Ishikawa (cell line): ENCODE measurements around the gene SERTAD3.
A peak's percentile ranks its signal among the peaks of the same experiment; 100 is the strongest.

Experiments
- CEBPB ChIP-seq: IDR thresholded peaks from 2 replicates; pipeline ENCODE4 v1.6.1; 2012
- CREB1 ChIP-seq: IDR thresholded peaks from 2 replicates; pipeline ENCODE4 v1.6.1; 2012; ENCODE audit warnings: low read depth
- EGR1 ChIP-seq: IDR thresholded peaks from 2 replicates; pipeline ENCODE4 v1.6.1; 2012
- EP300 ChIP-seq: IDR thresholded peaks from 2 replicates; pipeline ENCODE4 v1.6.1; 2012; ENCODE audit warnings: borderline replicate concordance
- FOXM1 ChIP-seq: IDR thresholded peaks from 2 replicates; pipeline ENCODE4 v1.6.1; 2012; ENCODE audit warnings: low read depth, borderline replicate concordance
- MAX ChIP-seq: IDR thresholded peaks from 2 replicates; pipeline ENCODE4 v1.6.1; 2012
- NFIC ChIP-seq: IDR thresholded peaks from 2 replicates; pipeline ENCODE4 v1.6.1; 2012
- RAD21 ChIP-seq: IDR thresholded peaks from 2 replicates; pipeline ENCODE4 v1.6.1; 2012; ENCODE audit warnings: low read depth
- REST ChIP-seq: IDR thresholded peaks from 2 replicates; pipeline ENCODE4 v1.6.1; 2012; ENCODE audit warnings: low read depth, mild to moderate bottlenecking
- TAF1 ChIP-seq: IDR thresholded peaks from 2 replicates; pipeline ENCODE4 v1.6.1; 2012; ENCODE audit warnings: low read depth, mild to moderate bottlenecking
- TCF12 ChIP-seq: IDR thresholded peaks from 2 replicates; pipeline ENCODE4 v1.6.1; 2012; ENCODE audit warnings: low read depth
- TEAD4 ChIP-seq: IDR thresholded peaks from 2 replicates; pipeline ENCODE4 v1.6.1; 2012
- USF1 ChIP-seq: IDR thresholded peaks from 2 replicates; pipeline ENCODE4 v1.6.1; 2012
- YY1 ChIP-seq: IDR thresholded peaks from 2 replicates; pipeline ENCODE4 v1.6.1; 2012; ENCODE audit warnings: low read depth
- ZBTB7A ChIP-seq: IDR thresholded peaks from 2 replicates; pipeline ENCODE4 v1.6.1; 2012; ENCODE audit warnings: low read depth

SERTAD3 gene

GRCh38 chr19:40411125-40411842, 32.9 kb downstream of the SERTAD3 start:
- TF ChIP-seq CREB1, result no peak

GRCh38 chr19:40410030-40410389, 34.1 kb downstream of the SERTAD3 start:
- no peak for TF ChIP-seq USF1
- no peak for TF ChIP-seq ZBTB7A
- TF ChIP-seq REST, result no peak
- no peak for TF ChIP-seq TAF1
- TF ChIP-seq TEAD4, result no peak
- TF ChIP-seq FOXM1, result no peak
- no peak for TF ChIP-seq MAX
- no peak for TF ChIP-seq EP300

GRCh38 chr19:40407714-40408597, 36.2 kb downstream of the SERTAD3 start:
- TF ChIP-seq CREB1, result no peak
- no peak for TF ChIP-seq EP300
- TF ChIP-seq NFIC, result no peak
- TF ChIP-seq TCF12, result no peak
- no peak for TF ChIP-seq YY1
- TF ChIP-seq EGR1, result no peak
- no peak for TF ChIP-seq FOXM1
- TF ChIP-seq TAF1, result no peak
- no peak for TF ChIP-seq MAX

GRCh38 chr19:40403262-40403984, 40.7 kb downstream of the SERTAD3 start:
- no peak for TF ChIP-seq FOXM1
- no peak for TF ChIP-seq REST
- TF ChIP-seq USF1, result no peak
- peak; percentile 57; the same call in 1 of the 2 replicates for TF ChIP-seq YY1
- TF ChIP-seq TAF1, result no peak
- 0 out of 2 replicates have a peak, but pooled peaks have one; percentile 66 for TF ChIP-seq ZBTB7A
- no peak for TF ChIP-seq EP300
- no peak for TF ChIP-seq RAD21
- TF ChIP-seq NFIC, result no peak
- peak; percentile 29 for TF ChIP-seq MAX
- no peak for TF ChIP-seq EGR1
- no peak for TF ChIP-seq TCF12

- TF ChIP-seq NFIC (no peak), CEBPB (no peak), TCF12 (no peak), REST (no peak), RAD21 (no peak), CREB1 (no peak), TEAD4 (no peak), EP300 (no peak), FOXM1 (no peak), TAF1 (no peak), YY1 (no peak), EGR1 (no peak), ZBTB7A (no peak), USF1 (no peak), MAX (no peak)
Measured at GRCh38 chr19:40400559-40400958, 43.6 kb downstream of the SERTAD3 start.
